ENCODE data around the gene CLIP1.

- TF ChIP-seq CTCF (IDR thresholded peaks at IDR 0.05; ENCODE audit: insufficient read depth, low read depth, low read length) (no peak), EZH2 (IDR thresholded peaks at IDR 0.05; ENCODE audit: insufficient read depth, low read length) (no peak)
Observed at GRCh38 chr12:122454250-122454721, 31.8 kb upstream of the CLIP1 start.
